Sigmoid colon (tissue), 7 donors: ENCODE measurements around the gene ABCA13. TPM values are rescaled to one million over a fixed set of nuclear protein-coding genes. Genes with fewer than 3 reads are reported as not detected.

Experiments used
- DNase-seq: peaks from one replicate; pipeline ENCODE4 v3.0.0-alpha.2; 2019
- H3K27ac ChIP-seq, 4 donors: fragments of 200-600 bp; sonication (generic); one replicate each; pipeline ENCODE4 v1.5.1; 2016 to 2019; ENCODE audit warnings: mild to moderate bottlenecking in 1 of 4
- H3K27me3 ChIP-seq, 3 donors: fragments of 200-600 bp; sonication (generic); one replicate each; pipeline ENCODE4 v1.5.1; 2019; ENCODE audit warnings: mild to moderate bottlenecking in 1 of 3
- H3K36me3 ChIP-seq, 4 donors: fragments of 200-600 bp; sonication (generic); one replicate each; pipeline ENCODE4 v1.5.1; 2016 to 2019
- H3K4me1 ChIP-seq, 4 donors: fragments of 200-600 bp; sonication (generic); one replicate each; pipeline ENCODE4 v1.5.1; 2017 to 2019
- H3K4me3 ChIP-seq, 4 donors: fragments of 200-600 bp; sonication (generic); one replicate each; pipeline ENCODE4 v1.5.1; 2017 to 2019; ENCODE audit warnings: mild to moderate bottlenecking in 2 of 4, moderate library complexity in 1 of 4
- H3K9me3 ChIP-seq, 4 donors: fragments of 200-600 bp in 3 of 4; sonication (generic) in 3 of 4; one replicate each; pipeline versions ENCODE4 v1.5.1 to v1.6.1; 2013 to 2019
- CTCF ChIP-seq, 4 experiments: fragments of 450-650 bp in 3 of 4; fragments of 200-600 bp in 1 of 4; IDR thresholded peaks; one replicate each; pipeline ENCODE4 v1.5.1; 2016 to 2019; ENCODE audit warnings: antibody characterized with exemption in 4 of 4, mild to moderate bottlenecking in 3 of 4, moderate library complexity in 2 of 4
- EP300 ChIP-seq, 4 donors: sonication (generic); formaldehyde crosslinking; IDR thresholded peaks; one replicate each; pipeline ENCODE4 v1.6.1; 2017; ENCODE audit warnings: antibody characterized with exemption in 4 of 4
- POLR2A ChIP-seq, 2 donors: fragments of 450-650 bp; IDR thresholded peaks; one replicate each; pipeline ENCODE4 v1.6.1; 2016; ENCODE audit warnings: antibody characterized with exemption in 2 of 2, mild to moderate bottlenecking in 2 of 2, moderate library complexity in 2 of 2
- POLR2AphosphoS5 ChIP-seq, 4 donors: sonication (generic); formaldehyde crosslinking; IDR thresholded peaks; one replicate each; pipeline ENCODE4 v1.6.1; 2017; ENCODE audit warnings: antibody characterized with exemption in 4 of 4
- WGBS, 2 donors: extraction: QIAGEN DNeasy Blood & Tissue Kit; methylation state at CpG; one replicate each; pipeline ENCODE4 v1.1.7; 2013; 5-methylcytosine and 5-hydroxymethylcytosine counted together
- intact Hi-C: fragments of 100-400 bp; cut with DNase I; formaldehyde crosslinking; loops from one replicate; pipeline ENCODE4 v1.15.1; 2023
- polyA plus RNA-seq, 3 donors: library from polyadenylated mRNA; stranded (reverse); fragments of 200-250 nt; gene quantifications; one replicate each; pipeline ENCODE4 v1.2.3, GENCODE V29; 2013
- total RNA-seq, 4 donors: library from RNA; depleted of rRNA; stranded (reverse); fragments of >200 nt; gene quantifications; one replicate each; pipeline ENCODE4 v1.1.0, GENCODE V29; 2016
- donor health status: healthy with polysubstance abuse.
- donor health status: Bipolar disorder and iron deficiency.
- donor health status: healthy.

ABCA13 gene
- total and polyA plus RNA-seq, 7 donors, result under 0.01 to 0.71 (median 0.14) TPM; not detected in 2

GRCh38 chr7:48139459-48139858, 31.8 kb upstream of the ABCA13 start:
- intact Hi-C loops, result no loop called here
- no peaks in the 10 kb centered on the region for H3K27me3 ChIP-seq
- TF ChIP-seq CTCF (IDR thresholded peaks at IDR 0.05) (no peak), EP300 (IDR thresholded peaks at IDR 0.05) (no peak), POLR2A (IDR thresholded peaks at IDR 0.05) (no peak), POLR2AphosphoS5 (IDR thresholded peaks at IDR 0.05) (no peak)
- WGBS, 2 donors, result 63 to 77% methylated on average over 3 of the region's 3 CpGs
- H3K4me3 ChIP-seq, result no peak overlapping the region
- H3K4me1 ChIP-seq, result peaks cover 0 to 8% (median 7%) of the 10 kb centered on the region in 4 donors
- peaks cover 0 to 3% (median 0%) of the 10 kb centered on the region in 4 donors for H3K9me3 ChIP-seq
- H3K36me3 ChIP-seq, result no peaks in the 10 kb centered on the region
- DNase-seq, result no peak
- H3K27ac ChIP-seq, result no peak overlapping the region

GRCh38 chr7:48140001-48140681, 31.1 kb upstream of the ABCA13 start:
- H3K27me3 ChIP-seq, result no peaks in the 10 kb centered on the region
- intact Hi-C loops, result no loop called here
- TF ChIP-seq POLR2A (IDR thresholded peaks at IDR 0.05), result no peak
- no peak for TF ChIP-seq EP300 (IDR thresholded peaks at IDR 0.05)
- no peak for TF ChIP-seq CTCF (IDR thresholded peaks at IDR 0.05)
- no peak for TF ChIP-seq POLR2AphosphoS5 (IDR thresholded peaks at IDR 0.05)
- no peaks in the 10 kb centered on the region for H3K36me3 ChIP-seq
- H3K4me1 ChIP-seq, result peaks cover 0 to 8% (median 7%) of the 10 kb centered on the region in 4 donors
- no peak overlapping the region for H3K4me3 ChIP-seq
- no peak for DNase-seq
- peaks cover 0 to 3% (median 0%) of the 10 kb centered on the region in 4 donors for H3K9me3 ChIP-seq
- H3K27ac ChIP-seq, result no peak overlapping the region
- WGBS, 2 donors, result 40 to 62% methylated on average over 7 of the region's 7 CpGs

- WGBS, 2 donors, result 31 to 49% methylated on average over 1 of the region's 1 CpG
- H3K36me3 ChIP-seq, result no peaks in the 10 kb centered on the region
- DNase-seq, result no peak
- TF ChIP-seq POLR2AphosphoS5 (IDR thresholded peaks at IDR 0.05) (no peak), CTCF (IDR thresholded peaks at IDR 0.05) (no peak), EP300 (IDR thresholded peaks at IDR 0.05) (no peak), POLR2A (IDR thresholded peaks at IDR 0.05) (no peak)
- no peak overlapping the region for H3K4me3 ChIP-seq
- intact Hi-C loops, result no loop called here
- H3K27me3 ChIP-seq, result no peaks in the 10 kb centered on the region
- H3K9me3 ChIP-seq, result peaks cover 0 to 3% (median 0%) of the 10 kb centered on the region in 4 donors
- no peak overlapping the region for H3K27ac ChIP-seq
- peaks cover 0 to 8% (median 7%) of the 10 kb centered on the region in 4 donors for H3K4me1 ChIP-seq
These were observed 29.7 kb upstream of the ABCA13 start for GRCh38 chr7:48141521-48141920.

GRCh38 chr7:48144291-48144768, 26.9 kb upstream of the ABCA13 start:
- TF ChIP-seq POLR2A (IDR thresholded peaks at IDR 0.05) (no peak), EP300 (IDR thresholded peaks at IDR 0.05) (no peak), CTCF (IDR thresholded peaks at IDR 0.05) (no peak), POLR2AphosphoS5 (IDR thresholded peaks at IDR 0.05) (no peak)
- Histone ChIP-seq H3K9me3 (peaks cover 0 to 3% (median 0%) of the 10 kb centered on the region in 4 donors), H3K4me3 (no peak overlapping the region), H3K36me3 (no peaks in the 10 kb centered on the region), H3K27ac (no peak overlapping the region), H3K27me3 (no peaks in the 10 kb centered on the region), H3K4me1 (peaks cover 0 to 8% (median 7%) of the 10 kb centered on the region in 4 donors)
- intact Hi-C loops, result no loop called here
- no peak for DNase-seq
- WGBS, 2 donors, result 14 to 58% methylated on average over 4 of the region's 4 CpGs
